Tibial artery (tissue), 4 donors: ENCODE data around the gene ZNF837.

Experiments
- DNase-seq, 2 donors: peaks; one replicate each; pipeline ENCODE4 v3.0.0-alpha.2; 2019
- H3K27ac ChIP-seq, 2 donors: fragments of 200-600 bp; sonication (generic) in 1 of 2; 1 replicate in 1 of 2; 2 replicates in 1 of 2; pipeline ENCODE4 v1.5.1; 2018 to 2019; ENCODE audit warnings: mild to moderate bottlenecking in 1 of 2
- H3K27me3 ChIP-seq, 2 donors: fragments of 200-600 bp; sonication (generic) in 1 of 2; one replicate each; pipeline versions ENCODE4 v1.5.1 to v1.6.0; 2016 to 2019
- H3K36me3 ChIP-seq, 3 donors: fragments of 200-600 bp; sonication (generic) in 2 of 3; one replicate each; pipeline ENCODE4 v1.5.1; 2016 to 2019; ENCODE audit warnings: mild to moderate bottlenecking in 2 of 3
- H3K4me1 ChIP-seq, 4 donors: fragments of 200-600 bp; sonication (generic) in 2 of 4; 1 replicate in 3 of 4; 2 replicates in 1 of 4; pipeline ENCODE4 v1.5.1; 2016 to 2019
- H3K4me3 ChIP-seq, 2 donors: fragments of 200-600 bp; sonication (generic) in 1 of 2; 1 replicate in 1 of 2; 2 replicates in 1 of 2; pipeline ENCODE4 v1.5.1; 2018 to 2019; ENCODE audit warnings: mild to moderate bottlenecking in 2 of 2
- H3K9me3 ChIP-seq, 3 donors: fragments of 200-600 bp; sonication (generic) in 1 of 3; one replicate each; pipeline ENCODE4 v1.5.1; 2016 to 2019
- intact Hi-C: fragments of 100-400 bp; cut with DNase I; formaldehyde crosslinking; loops from one replicate; pipeline ENCODE4 v1.15.0; 2023; ENCODE audit warnings: low total_unique reads
- TF ChIP-seq, protein P1 (sequence below), 2 experiments: fragments of 200-600 bp in 1 of 2; fragments of 450-650 bp in 1 of 2; IDR thresholded peaks; one replicate each; pipeline ENCODE4 v1.5.1; 2017 to 2019; ENCODE audit warnings: antibody characterized with exemption in 2 of 2, mild to moderate bottlenecking in 1 of 2, moderate library complexity in 1 of 2

ZNF837 gene

DNA sequence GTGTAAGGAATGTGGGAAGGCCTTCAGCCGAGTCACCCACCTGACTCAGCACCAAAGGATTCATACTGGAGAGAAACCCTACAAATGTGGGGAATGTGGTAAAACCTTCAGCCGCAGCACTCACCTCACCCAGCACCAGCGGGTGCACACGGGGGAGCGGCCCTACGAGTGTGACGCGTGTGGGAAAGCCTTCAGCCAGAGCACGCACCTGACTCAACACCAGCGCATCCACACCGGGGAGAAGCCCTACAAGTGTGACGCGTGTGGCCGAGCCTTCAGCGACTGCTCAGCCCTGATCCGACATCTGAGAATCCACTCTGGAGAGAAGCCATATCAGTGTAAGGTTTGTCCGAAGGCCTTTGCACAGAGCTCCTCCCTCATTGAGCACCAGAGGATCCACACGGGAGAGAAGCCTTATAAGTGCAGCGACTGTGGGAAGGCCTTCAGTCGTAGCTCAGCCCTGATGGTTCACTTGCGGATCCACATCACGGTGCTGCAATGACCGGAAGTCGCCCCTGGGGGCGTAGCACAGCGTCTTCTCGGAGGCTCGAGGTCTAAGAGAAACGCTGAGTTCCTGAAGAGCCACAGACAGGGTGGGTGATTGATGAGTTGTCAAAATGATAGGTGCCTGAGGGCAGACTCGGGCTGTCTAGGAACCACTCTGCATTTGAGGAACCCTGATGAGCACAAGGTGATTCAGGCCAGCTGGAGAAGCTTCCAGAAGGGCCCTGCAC lies 41.8 kb downstream of the ZNF837 start:
- intact Hi-C loops: no loop called here
- Histone ChIP-seq H3K9me3 (peaks cover 0 to 12% (median 6%) of the 10 kb centered on the region in 3 donors), H3K27ac (no peak overlapping the region), H3K4me1 (no peaks in the 10 kb centered on the region), H3K27me3 (no peaks in the 10 kb centered on the region), H3K4me3 (no peak overlapping the region), H3K36me3 (peaks cover 48 to 74% (median 59%) of the 10 kb centered on the region in 3 donors)
- TF ChIP-seq, protein P1, sequence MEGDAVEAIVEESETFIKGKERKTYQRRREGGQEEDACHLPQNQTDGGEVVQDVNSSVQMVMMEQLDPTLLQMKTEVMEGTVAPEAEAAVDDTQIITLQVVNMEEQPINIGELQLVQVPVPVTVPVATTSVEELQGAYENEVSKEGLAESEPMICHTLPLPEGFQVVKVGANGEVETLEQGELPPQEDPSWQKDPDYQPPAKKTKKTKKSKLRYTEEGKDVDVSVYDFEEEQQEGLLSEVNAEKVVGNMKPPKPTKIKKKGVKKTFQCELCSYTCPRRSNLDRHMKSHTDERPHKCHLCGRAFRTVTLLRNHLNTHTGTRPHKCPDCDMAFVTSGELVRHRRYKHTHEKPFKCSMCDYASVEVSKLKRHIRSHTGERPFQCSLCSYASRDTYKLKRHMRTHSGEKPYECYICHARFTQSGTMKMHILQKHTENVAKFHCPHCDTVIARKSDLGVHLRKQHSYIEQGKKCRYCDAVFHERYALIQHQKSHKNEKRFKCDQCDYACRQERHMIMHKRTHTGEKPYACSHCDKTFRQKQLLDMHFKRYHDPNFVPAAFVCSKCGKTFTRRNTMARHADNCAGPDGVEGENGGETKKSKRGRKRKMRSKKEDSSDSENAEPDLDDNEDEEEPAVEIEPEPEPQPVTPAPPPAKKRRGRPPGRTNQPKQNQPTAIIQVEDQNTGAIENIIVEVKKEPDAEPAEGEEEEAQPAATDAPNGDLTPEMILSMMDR (IDR thresholded peaks at IDR 0.05): no peak
- no peak for DNase-seq

DNA sequence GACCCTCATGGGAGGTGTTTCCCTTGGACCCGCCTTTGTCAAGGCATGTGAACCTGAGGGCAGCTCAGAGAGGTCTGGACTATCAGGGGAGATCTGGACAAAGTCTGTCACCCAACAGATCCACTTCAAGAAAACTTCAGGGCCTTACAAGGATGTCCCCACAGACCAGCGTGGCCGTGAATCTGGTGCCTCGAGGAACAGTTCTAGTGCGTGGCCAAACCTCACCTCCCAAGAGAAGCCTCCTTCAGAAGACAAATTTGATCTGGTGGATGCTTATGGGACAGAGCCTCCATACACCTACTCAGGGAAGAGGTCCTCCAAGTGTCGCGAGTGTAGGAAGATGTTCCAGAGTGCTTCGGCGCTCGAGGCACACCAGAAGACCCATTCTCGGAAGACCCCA lies 42.5 kb downstream of the ZNF837 start:
- Histone ChIP-seq H3K9me3 (peaks cover 0 to 12% (median 6%) of the 10 kb centered on the region in 3 donors), H3K36me3 (peaks cover 48 to 74% (median 59%) of the 10 kb centered on the region in 3 donors), H3K4me1 (no peaks in the 10 kb centered on the region), H3K27me3 (no peaks in the 10 kb centered on the region), H3K4me3 (no peak overlapping the region), H3K27ac (no peak overlapping the region)
- no peak for DNase-seq
- TF ChIP-seq, protein P1 (IDR thresholded peaks at IDR 0.05): no peak
- intact Hi-C loops: no loop called here

DNA sequence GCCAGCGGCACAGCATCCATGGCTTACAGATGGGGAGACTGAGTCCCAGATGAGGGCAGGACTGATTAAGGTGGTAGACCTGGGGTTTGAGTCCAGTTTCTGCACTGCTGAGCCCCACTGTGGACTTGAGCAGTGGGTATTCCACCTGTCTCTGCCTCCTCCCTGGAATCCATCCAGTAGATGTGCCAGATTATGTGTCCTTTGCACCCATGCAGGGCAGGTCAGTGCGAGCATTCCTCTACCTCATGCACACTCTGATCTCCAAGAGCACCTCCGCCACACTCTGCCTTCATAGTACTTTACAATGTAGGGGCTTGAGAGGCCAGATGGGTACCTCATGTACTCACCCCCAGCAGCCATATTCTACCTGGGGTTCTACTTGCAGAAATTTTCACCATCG lies 44.0 kb downstream of the ZNF837 start:
- DNase-seq: no peak
- no peaks in the 10 kb centered on the region for H3K27me3 ChIP-seq
- peaks cover 0 to 12% (median 6%) of the 10 kb centered on the region in 3 donors for H3K9me3 ChIP-seq
- H3K4me3 ChIP-seq: no peak overlapping the region
- H3K27ac ChIP-seq: no peak overlapping the region
- intact Hi-C loops: no loop called here
- no peaks in the 10 kb centered on the region for H3K4me1 ChIP-seq
- H3K36me3 ChIP-seq: peaks cover 48 to 73% (median 55%) of the 10 kb centered on the region in 3 donors
- TF ChIP-seq, protein P1 (IDR thresholded peaks at IDR 0.05): no peak

DNA sequence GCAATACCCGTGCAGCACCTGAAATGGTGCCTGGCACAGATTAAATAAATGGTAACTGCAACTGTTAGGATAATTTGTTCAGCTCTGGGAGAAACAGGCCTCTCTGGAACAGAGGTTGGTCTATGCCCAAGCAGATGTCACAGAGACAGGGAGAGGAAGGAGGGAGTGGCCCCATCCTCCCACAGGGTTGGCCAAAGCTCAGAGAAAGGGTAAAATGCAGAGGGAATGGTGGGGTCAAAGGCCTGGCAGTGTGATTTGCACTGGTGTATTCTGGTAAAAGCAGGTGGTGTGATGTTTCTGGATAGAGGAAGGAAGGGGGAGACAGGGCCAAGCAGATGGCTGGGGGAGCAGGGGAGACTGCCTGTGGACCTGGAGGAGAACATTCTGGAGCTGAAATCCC lies 44.6 kb downstream of the ZNF837 start:
- intact Hi-C loops: no loop called here
- H3K27me3 ChIP-seq: no peaks in the 10 kb centered on the region
- no peak for DNase-seq
- TF ChIP-seq, protein P1 (IDR thresholded peaks at IDR 0.05): no peak
- peaks cover 45 to 67% (median 54%) of the 10 kb centered on the region in 3 donors for H3K36me3 ChIP-seq
- no peak overlapping the region for H3K27ac ChIP-seq
- no peaks in the 10 kb centered on the region for H3K4me1 ChIP-seq
- no peak overlapping the region for H3K4me3 ChIP-seq
- peaks cover 0 to 12% (median 6%) of the 10 kb centered on the region in 3 donors for H3K9me3 ChIP-seq

DNA sequence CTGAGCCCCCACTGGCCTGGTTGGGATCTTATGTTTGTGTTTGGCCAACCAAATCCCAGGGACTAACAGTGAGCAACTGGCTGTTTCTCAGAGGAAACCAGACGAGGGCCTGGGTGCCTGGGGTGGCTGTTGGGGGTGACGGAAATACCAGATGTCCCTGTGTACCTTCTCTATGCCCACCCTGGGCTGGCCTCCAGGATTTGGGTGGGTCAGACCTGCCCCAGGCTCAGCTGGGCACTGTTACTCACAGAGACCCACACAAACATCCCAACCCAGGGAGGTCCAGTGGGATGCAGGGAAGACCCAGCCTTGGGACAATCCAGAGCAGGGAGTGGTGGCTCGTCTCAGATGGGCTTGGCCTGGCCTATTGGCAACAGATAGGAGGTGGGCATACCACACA lies 45.2 kb downstream of the ZNF837 start:
- Histone ChIP-seq H3K4me3 (no peak overlapping the region), H3K36me3 (peaks cover 39 to 61% (median 54%) of the 10 kb centered on the region in 3 donors), H3K9me3 (peaks cover 0 to 12% (median 6%) of the 10 kb centered on the region in 3 donors), H3K27ac (no peak overlapping the region), H3K27me3 (no peaks in the 10 kb centered on the region), H3K4me1 (no peaks in the 10 kb centered on the region)
- TF ChIP-seq, protein P1 (IDR thresholded peaks at IDR 0.05): no peak
- no peak for DNase-seq
- intact Hi-C loops: no loop called here
